Left ventricle myocardium inferior (tissue), 1 donor: ENCODE results near the gene FIGN. TPM values are rescaled to one million over a fixed set of nuclear protein-coding genes. Genes with fewer than 3 reads are reported as not detected.
A peak's percentile ranks its signal among the peaks of the same experiment; 100 is the strongest.

Experiments
- DNase-seq: peaks from one replicate; pipeline ENCODE4 v3.0.0-alpha.2; 2020
- H3K27ac ChIP-seq: fragments of 200-600 bp; replicated peaks from 2 replicates; pipeline ENCODE4 v1.8.0; 2021
- H3K27me3 ChIP-seq: fragments of 200-600 bp; 2 replicates; pipeline ENCODE4 v1.8.0; 2021; ENCODE audit warnings: low read depth
- H3K36me3 ChIP-seq: fragments of 200-600 bp; 2 replicates; pipeline ENCODE4 v1.8.0; 2021
- H3K4me1 ChIP-seq: fragments of 200-600 bp; 2 replicates; pipeline ENCODE4 v1.8.0; 2021
- H3K4me3 ChIP-seq: fragments of 200-600 bp; 2 replicates; pipeline ENCODE4 v1.8.0; 2021; ENCODE audit warnings: mild to moderate bottlenecking, moderate library complexity
- H3K9me3 ChIP-seq: fragments of 200-600 bp; replicated peaks from 2 replicates; pipeline ENCODE4 v1.8.0; 2021
- intact Hi-C: fragments of 100-400 bp; cut with micrococcal nuclease; formaldehyde crosslinking; loops from one replicate; pipeline ENCODE4 v1.11.0; 2022
- total RNA-seq: library from RNA; stranded (reverse); fragmentation: NEBNext Ultra II Directional; extraction: Animal tissue kit (Norgen Biotek cat#: 25700); gene quantifications from one replicate; pipeline ENCODE4 v1.2.1, GENCODE V29; 2021
- TF ChIP-seq, protein P1 (sequence below): fragments of 200-600 bp; IDR thresholded peaks from 2 replicates; pipeline ENCODE4 v1.8.0; 2021; ENCODE audit warnings: antibody characterized with exemption, mild to moderate bottlenecking, borderline replicate concordance
- donor health status: DM: no; HTN: yes; CAD: no; lungs with severe emphysema.

Gene FIGN
- total RNA-seq, 1 donor from 2014 or later = 12.9 TPM

- Histone ChIP-seq H3K4me3 (no peak overlapping the region), H3K36me3 (no peaks in the 10 kb centered on the region), H3K27ac (no peak overlapping the region), H3K27me3 (no peaks in the 10 kb centered on the region), H3K4me1 (peaks cover 46% of the 10 kb centered on the region), H3K9me3 (no peaks in the 10 kb centered on the region)
- TF ChIP-seq, protein P1, sequence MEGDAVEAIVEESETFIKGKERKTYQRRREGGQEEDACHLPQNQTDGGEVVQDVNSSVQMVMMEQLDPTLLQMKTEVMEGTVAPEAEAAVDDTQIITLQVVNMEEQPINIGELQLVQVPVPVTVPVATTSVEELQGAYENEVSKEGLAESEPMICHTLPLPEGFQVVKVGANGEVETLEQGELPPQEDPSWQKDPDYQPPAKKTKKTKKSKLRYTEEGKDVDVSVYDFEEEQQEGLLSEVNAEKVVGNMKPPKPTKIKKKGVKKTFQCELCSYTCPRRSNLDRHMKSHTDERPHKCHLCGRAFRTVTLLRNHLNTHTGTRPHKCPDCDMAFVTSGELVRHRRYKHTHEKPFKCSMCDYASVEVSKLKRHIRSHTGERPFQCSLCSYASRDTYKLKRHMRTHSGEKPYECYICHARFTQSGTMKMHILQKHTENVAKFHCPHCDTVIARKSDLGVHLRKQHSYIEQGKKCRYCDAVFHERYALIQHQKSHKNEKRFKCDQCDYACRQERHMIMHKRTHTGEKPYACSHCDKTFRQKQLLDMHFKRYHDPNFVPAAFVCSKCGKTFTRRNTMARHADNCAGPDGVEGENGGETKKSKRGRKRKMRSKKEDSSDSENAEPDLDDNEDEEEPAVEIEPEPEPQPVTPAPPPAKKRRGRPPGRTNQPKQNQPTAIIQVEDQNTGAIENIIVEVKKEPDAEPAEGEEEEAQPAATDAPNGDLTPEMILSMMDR = no peak
- intact Hi-C loops = no loop called here
- no peak for DNase-seq
Measured at GRCh38 chr2:163641986-163642385, 93.8 kb downstream of the FIGN start.

- peak overlapping the region; percentile 38 for H3K27ac ChIP-seq
- DNase-seq = no peak
- no peaks in the 10 kb centered on the region for H3K27me3 ChIP-seq
- no peaks in the 10 kb centered on the region for H3K9me3 ChIP-seq
- peaks cover 41% of the 10 kb centered on the region for H3K4me1 ChIP-seq
- intact Hi-C loops = no loop called here
- TF ChIP-seq, protein P1 = no peak
- no peaks in the 10 kb centered on the region for H3K36me3 ChIP-seq
- H3K4me3 ChIP-seq = no peak overlapping the region
Measured at GRCh38 chr2:163640542-163641193, 95.1 kb downstream of the FIGN start.

DNA sequence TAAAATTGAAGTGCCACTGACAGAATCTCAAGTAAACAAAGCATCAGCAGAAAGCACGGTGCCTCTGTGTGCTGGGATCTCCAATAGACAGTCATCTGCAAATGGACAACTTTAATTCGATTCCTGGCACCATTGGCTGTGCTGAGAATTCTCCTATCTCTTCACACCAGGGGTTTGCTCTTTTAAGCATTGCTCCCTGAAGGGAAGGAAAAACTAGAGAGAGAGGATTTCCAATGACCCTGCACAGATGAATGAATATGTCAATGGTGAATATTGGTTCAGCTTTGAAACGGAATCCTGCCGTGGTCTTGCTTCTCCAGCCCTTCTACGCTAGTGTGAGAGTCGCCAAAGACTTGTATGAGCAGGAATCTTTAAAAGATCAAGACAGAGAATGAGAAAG lies 97.9 kb downstream of the FIGN start:
- Histone ChIP-seq H3K36me3 (no peaks in the 10 kb centered on the region), H3K4me3 (no peak overlapping the region), H3K4me1 (peaks cover 41% of the 10 kb centered on the region), H3K27ac (peak overlapping the region; percentile 11), H3K27me3 (no peaks in the 10 kb centered on the region), H3K9me3 (no peaks in the 10 kb centered on the region)
- no peak for DNase-seq
- TF ChIP-seq, protein P1 = no peak
- intact Hi-C loops = no loop called here

GRCh38 chr2:163633291-163633690 lies 102.5 kb downstream of the FIGN start:
- no peak overlapping the region for H3K27ac ChIP-seq

GRCh38 chr2:163630836-163631235 lies 105.0 kb downstream of the FIGN start:
- no peak overlapping the region for H3K27ac ChIP-seq
- peaks cover 14% of the 10 kb centered on the region for H3K4me1 ChIP-seq
- H3K36me3 ChIP-seq = no peaks in the 10 kb centered on the region
- TF ChIP-seq, protein P1 = no peak
- no peak for DNase-seq
- intact Hi-C loops = no loop called here
- H3K9me3 ChIP-seq = no peaks in the 10 kb centered on the region
- H3K4me3 ChIP-seq = no peak overlapping the region
- H3K27me3 ChIP-seq = no peaks in the 10 kb centered on the region

More at GRCh38 chr2:163633291-163633690, 102.5 kb downstream of the FIGN start:
- H3K9me3 ChIP-seq = no peaks in the 10 kb centered on the region
- H3K27me3 ChIP-seq = no peaks in the 10 kb centered on the region
- intact Hi-C loops = no loop called here
- peaks cover 9% of the 10 kb centered on the region for H3K4me1 ChIP-seq
- no peak overlapping the region for H3K4me3 ChIP-seq
- TF ChIP-seq, protein P1 = no peak
- no peaks in the 10 kb centered on the region for H3K36me3 ChIP-seq
- no peak for DNase-seq
